ENCODE results near the gene CCDC15.

Gene CCDC15

GRCh38 chr11:124928942-124929665 lies 24.9 kb upstream of the CCDC15 start:
- Histone ChIP-seq H3K27ac (ENCODE audit: low read length) (no peak overlapping the region), H3K36me3 (ENCODE audit: insufficient read depth, low read depth, low read length) (no peaks in the 10 kb centered on the region), H3K27me3 (ENCODE audit: insufficient read depth, low read length) (peaks cover 15% of the 10 kb centered on the region), H3K4me1 (ENCODE audit: insufficient read depth, low read length) (no peaks in the 10 kb centered on the region), H3K9ac (ENCODE audit: low read depth, low read length) (no peak overlapping the region), H3K9me3 (ENCODE audit: insufficient read depth, low read depth, low read length) (no peaks in the 10 kb centered on the region), H3K4me3 (ENCODE audit: low read length) (no peak overlapping the region)

- Histone ChIP-seq H3K36me3 (ENCODE audit: insufficient read depth, low read depth, low read length) (no peaks in the 10 kb centered on the region), H3K9me3 (ENCODE audit: insufficient read depth, low read depth, low read length) (no peaks in the 10 kb centered on the region), H3K4me3 (ENCODE audit: low read length) (no peak overlapping the region), H3K27me3 (ENCODE audit: insufficient read depth, low read length) (no peaks in the 10 kb centered on the region), H3K9ac (ENCODE audit: low read depth, low read length) (no peak overlapping the region), H3K27ac (ENCODE audit: low read length) (no peak overlapping the region), H3K4me1 (ENCODE audit: insufficient read depth, low read length) (no peaks in the 10 kb centered on the region)
Observed at GRCh38 chr11:124930799-124931198, 23.2 kb upstream of the CCDC15 start.

- peaks cover 14% of the 10 kb centered on the region; the same call in 1 of the 2 replicates for H3K27me3 ChIP-seq (ENCODE audit: insufficient read depth, low read length)
- no peaks in the 10 kb centered on the region for H3K36me3 ChIP-seq (ENCODE audit: insufficient read depth, low read depth, low read length)
- no peak overlapping the region for H3K4me3 ChIP-seq (ENCODE audit: low read length)
- H3K9ac ChIP-seq (ENCODE audit: low read depth, low read length): no peak overlapping the region
- no peaks in the 10 kb centered on the region for H3K4me1 ChIP-seq (ENCODE audit: insufficient read depth, low read length)
- H3K27ac ChIP-seq (ENCODE audit: low read length): no peak overlapping the region
- no peaks in the 10 kb centered on the region for H3K9me3 ChIP-seq (ENCODE audit: insufficient read depth, low read depth, low read length)
Observed at GRCh38 chr11:124934862-124935547, 19.0 kb upstream of the CCDC15 start.

DNA sequence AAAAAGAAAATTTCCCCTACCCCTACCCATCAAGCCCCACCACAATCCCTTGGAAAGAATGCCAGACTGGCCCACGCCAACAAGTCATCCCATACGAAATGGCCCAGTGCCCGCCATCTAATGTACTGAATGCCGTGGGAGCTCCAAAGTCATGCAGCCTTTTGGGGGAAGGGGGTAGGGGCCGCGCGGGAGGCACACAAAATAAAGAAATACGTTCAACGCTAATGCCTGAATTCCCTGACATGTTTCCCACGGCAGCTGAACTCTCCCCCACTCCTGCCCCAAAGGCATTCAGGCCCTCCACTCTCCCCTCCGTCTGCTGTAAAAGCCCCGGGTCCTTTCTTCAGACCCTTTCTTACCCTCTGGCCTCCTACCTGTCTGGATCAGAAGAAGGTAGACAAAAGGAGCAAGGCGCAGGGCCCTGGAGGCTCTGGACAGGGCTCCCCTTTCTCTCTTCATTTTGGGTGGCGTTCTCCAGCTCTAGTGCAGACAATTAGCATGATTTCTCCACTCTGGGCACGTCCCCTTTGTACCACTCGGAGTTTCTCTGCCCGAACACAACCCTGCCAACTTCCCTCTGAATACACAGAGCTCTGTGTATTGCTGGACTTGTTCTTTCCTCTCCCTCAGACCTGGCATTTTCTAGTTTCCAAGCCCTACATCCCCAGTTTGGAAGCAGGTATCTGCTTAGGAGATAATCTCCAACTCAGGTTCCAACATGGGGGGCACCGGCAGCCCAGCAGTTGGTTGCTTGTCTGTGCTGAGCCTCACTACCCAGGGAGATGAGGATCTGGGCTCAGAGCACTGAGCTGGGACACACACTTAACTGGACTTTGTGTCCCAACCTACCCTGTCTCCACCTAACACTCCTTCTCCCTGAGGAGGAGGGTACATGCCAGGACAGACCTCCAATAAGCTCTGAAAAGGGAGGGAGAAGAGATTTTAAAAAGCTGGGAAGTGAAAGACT lies 18.2 kb upstream of the CCDC15 start, which contains the start of gene HEPACAM:
Gene HEPACAM (minus strand): TSS at position 500 of the 967 bp plus-strand sequence. CDS start 41 bp downstream, at position 459.
- Histone ChIP-seq H3K9ac (ENCODE audit: low read depth, low read length) (no peak within 1 kb of the TSS), H3K27ac (ENCODE audit: low read length) (no peak within 1 kb of the TSS), H3K36me3 (ENCODE audit: insufficient read depth, low read depth, low read length) (no peaks in the 10 kb centered on the region), H3K4me1 (ENCODE audit: insufficient read depth, low read length) (no peaks in the 10 kb centered on the region), H3K27me3 (ENCODE audit: insufficient read depth, low read length) (peaks cover 14% of the 10 kb centered on the region; the same call in 1 of the 2 replicates), H3K9me3 (ENCODE audit: insufficient read depth, low read depth, low read length) (no peaks in the 10 kb centered on the region), H3K4me3 (ENCODE audit: low read length) (no peak within 1 kb of the TSS)

GRCh38 chr11:124937336-124937935 lies 16.6 kb upstream of the CCDC15 start:
- no peak overlapping the region for H3K4me3 ChIP-seq (ENCODE audit: low read length)
- H3K4me1 ChIP-seq (ENCODE audit: insufficient read depth, low read length): no peaks in the 10 kb centered on the region
- H3K36me3 ChIP-seq (ENCODE audit: insufficient read depth, low read depth, low read length): no peaks in the 10 kb centered on the region
- H3K9me3 ChIP-seq (ENCODE audit: insufficient read depth, low read depth, low read length): no peaks in the 10 kb centered on the region
- peaks cover 14% of the 10 kb centered on the region; the same call in 1 of the 2 replicates for H3K27me3 ChIP-seq (ENCODE audit: insufficient read depth, low read length)
- H3K9ac ChIP-seq (ENCODE audit: low read depth, low read length): no peak overlapping the region
- no peak overlapping the region for H3K27ac ChIP-seq (ENCODE audit: low read length)

GRCh38 chr11:124938206-124938765 lies 15.7 kb upstream of the CCDC15 start:
- Histone ChIP-seq H3K4me1 (ENCODE audit: insufficient read depth, low read length) (no peaks in the 10 kb centered on the region), H3K9me3 (ENCODE audit: insufficient read depth, low read depth, low read length) (no peaks in the 10 kb centered on the region), H3K27ac (ENCODE audit: low read length) (no peak overlapping the region), H3K4me3 (ENCODE audit: low read length) (no peak overlapping the region), H3K36me3 (ENCODE audit: insufficient read depth, low read depth, low read length) (no peaks in the 10 kb centered on the region), H3K27me3 (ENCODE audit: insufficient read depth, low read length) (peaks cover 14% of the 10 kb centered on the region), H3K9ac (ENCODE audit: low read depth, low read length) (no peak overlapping the region)

DNA sequence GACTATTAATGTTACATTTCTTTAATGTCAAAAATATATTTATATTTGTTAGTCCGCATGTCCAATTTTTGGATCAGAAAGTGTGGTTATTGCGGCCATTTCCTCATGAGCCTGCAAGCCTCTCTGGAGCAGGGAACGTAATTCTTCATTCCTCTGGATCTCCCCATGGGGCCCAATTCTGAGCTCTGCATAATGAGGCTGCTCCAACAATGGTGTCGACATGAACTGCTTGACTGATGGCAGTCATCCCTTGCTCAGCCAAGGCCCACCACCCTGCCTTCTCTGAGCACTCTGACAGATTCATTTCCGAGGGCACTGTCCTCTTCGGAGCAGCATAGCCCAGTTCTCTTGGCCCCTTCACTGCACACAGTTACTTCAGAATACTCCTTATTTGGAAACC lies 15.0 kb upstream of the CCDC15 start:
- no peaks in the 10 kb centered on the region for H3K4me1 ChIP-seq (ENCODE audit: insufficient read depth, low read length)
- H3K36me3 ChIP-seq (ENCODE audit: insufficient read depth, low read depth, low read length): no peaks in the 10 kb centered on the region
- peaks cover 14% of the 10 kb centered on the region for H3K27me3 ChIP-seq (ENCODE audit: insufficient read depth, low read length)
- no peak overlapping the region for H3K4me3 ChIP-seq (ENCODE audit: low read length)
- H3K27ac ChIP-seq (ENCODE audit: low read length): no peak overlapping the region
- H3K9me3 ChIP-seq (ENCODE audit: insufficient read depth, low read depth, low read length): no peaks in the 10 kb centered on the region
- no peak overlapping the region for H3K9ac ChIP-seq (ENCODE audit: low read depth, low read length)

DNA sequence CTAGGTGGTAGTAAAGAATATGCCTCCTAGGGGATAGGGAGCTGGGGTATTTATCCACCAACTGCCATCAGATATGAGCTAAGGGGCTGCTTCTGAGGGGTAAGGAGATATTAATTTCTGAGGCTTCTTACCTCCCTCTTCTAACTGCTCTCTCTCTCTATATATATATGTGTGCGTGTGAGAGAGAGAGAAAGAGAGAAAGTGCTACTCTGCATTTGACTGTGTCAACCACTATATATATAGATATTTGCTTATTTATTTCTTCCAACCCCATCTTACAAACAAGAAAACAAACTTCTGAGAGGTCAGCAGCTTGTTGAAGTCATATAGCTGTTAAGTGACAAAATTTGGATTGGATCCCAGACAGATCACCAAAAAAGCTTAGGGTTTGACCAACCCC lies 12.3 kb upstream of the CCDC15 start:
- Histone ChIP-seq H3K9ac (ENCODE audit: low read depth, low read length) (no peak overlapping the region), H3K27me3 (ENCODE audit: insufficient read depth, low read length) (peaks cover 8% of the 10 kb centered on the region), H3K9me3 (ENCODE audit: insufficient read depth, low read depth, low read length) (no peaks in the 10 kb centered on the region), H3K4me3 (ENCODE audit: low read length) (no peak overlapping the region), H3K27ac (ENCODE audit: low read length) (no peak overlapping the region), H3K36me3 (ENCODE audit: insufficient read depth, low read depth, low read length) (no peaks in the 10 kb centered on the region), H3K4me1 (ENCODE audit: insufficient read depth, low read length) (no peaks in the 10 kb centered on the region)

DNA sequence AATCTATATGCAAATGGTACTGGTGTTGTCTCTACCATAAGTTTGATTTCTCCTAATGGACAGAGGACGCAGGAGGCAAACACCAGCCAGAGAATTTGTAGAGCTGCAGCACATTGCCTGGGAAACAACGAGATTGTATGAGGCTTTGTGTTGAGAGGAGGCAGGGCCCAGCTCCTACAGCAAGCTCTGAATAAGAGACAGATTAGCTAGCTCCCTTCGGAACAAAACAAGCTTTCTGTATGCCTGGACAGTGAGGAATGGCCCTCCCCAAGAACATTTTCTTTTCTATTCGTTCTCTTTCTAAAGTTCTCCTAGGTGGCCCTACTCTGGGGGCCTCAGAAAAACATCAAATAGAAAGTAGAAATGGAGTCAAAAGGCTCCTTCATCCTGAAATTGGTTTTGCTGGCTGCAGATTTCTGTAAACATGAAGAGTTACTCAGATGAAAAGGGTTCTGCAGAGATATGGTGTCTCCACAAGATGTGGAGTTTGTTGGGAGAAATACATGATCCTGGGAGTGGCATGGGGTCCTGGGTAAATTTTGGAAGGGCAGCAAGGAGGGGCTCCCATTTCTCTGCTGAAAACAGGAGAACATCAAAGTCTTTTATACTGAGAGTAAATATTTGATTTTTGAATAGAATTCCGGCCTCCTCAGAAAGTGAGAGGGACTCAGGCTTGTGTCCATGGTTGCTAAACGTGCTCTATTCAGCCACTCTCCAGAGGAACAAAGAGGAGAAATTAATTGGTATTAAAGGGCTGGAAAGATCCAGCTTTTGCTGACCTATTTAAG lies 11.3 kb upstream of the CCDC15 start:
- H3K9me3 ChIP-seq (ENCODE audit: insufficient read depth, low read depth, low read length): no peaks in the 10 kb centered on the region
- H3K27ac ChIP-seq (ENCODE audit: low read length): no peak overlapping the region
- H3K4me3 ChIP-seq (ENCODE audit: low read length): no peak overlapping the region
- no peaks in the 10 kb centered on the region for H3K36me3 ChIP-seq (ENCODE audit: insufficient read depth, low read depth, low read length)
- H3K27me3 ChIP-seq (ENCODE audit: insufficient read depth, low read length): no peaks in the 10 kb centered on the region; the same call in 1 of the 2 replicates
- no peaks in the 10 kb centered on the region for H3K4me1 ChIP-seq (ENCODE audit: insufficient read depth, low read length)
- H3K9ac ChIP-seq (ENCODE audit: low read depth, low read length): no peak overlapping the region

- Histone ChIP-seq H3K4me1 (ENCODE audit: insufficient read depth, low read length) (no peaks in the 10 kb centered on the region), H3K4me3 (ENCODE audit: low read length) (no peak overlapping the region), H3K27ac (ENCODE audit: low read length) (no peak overlapping the region), H3K9ac (ENCODE audit: low read depth, low read length) (no peak overlapping the region), H3K36me3 (ENCODE audit: insufficient read depth, low read depth, low read length) (no peaks in the 10 kb centered on the region), H3K27me3 (ENCODE audit: insufficient read depth, low read length) (no peaks in the 10 kb centered on the region; the same call in 1 of the 2 replicates), H3K9me3 (ENCODE audit: insufficient read depth, low read depth, low read length) (no peaks in the 10 kb centered on the region)
Observed at GRCh38 chr11:124943254-124943616, 10.8 kb upstream of the CCDC15 start.
